Measurements from ENCODE around the gene TMEM175.

TMEM175 gene

DNA sequence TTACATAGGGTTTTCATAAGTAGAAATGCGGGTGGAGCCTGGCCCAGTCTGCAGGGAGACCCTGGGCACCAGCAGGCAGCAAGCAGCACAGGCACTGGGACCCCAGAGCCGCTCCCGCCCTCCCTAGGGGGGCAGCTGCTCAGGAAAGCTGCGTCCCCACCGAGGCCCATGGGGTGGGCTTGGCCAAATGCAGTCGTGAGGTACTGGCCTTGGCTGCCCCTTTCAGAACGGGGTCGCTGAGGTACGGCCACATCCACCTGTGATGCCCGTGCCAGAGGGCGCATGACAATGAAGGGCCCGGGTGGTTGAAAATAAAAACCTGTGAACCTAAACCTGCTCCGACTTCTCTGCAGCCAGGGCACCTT, 16.7 kb downstream of the TMEM175 start:
- H4K20me1 ChIP-seq (ENCODE audit: control insufficient read depth, insufficient read depth, low read depth, low read length), result 0 out of 2 replicates have a peak, but pooled peaks cover 8% of the 10 kb centered on the region

GRCh38 chr4:949656-950055, 17.4 kb downstream of the TMEM175 start:
- no peaks in the 10 kb centered on the region for H3K79me2 ChIP-seq (ENCODE audit: control insufficient read depth, low read length)
- H3K4me1 ChIP-seq (ENCODE audit: control insufficient read depth, low read length), result no peaks in the 10 kb centered on the region
- H3K4me3 ChIP-seq (ENCODE audit: low read length), result no peak overlapping the region
- TF ChIP-seq CTCF (IDR thresholded peaks at IDR 0.05; ENCODE audit: low read depth, low read length, poor library complexity, severe bottlenecking) (no peak), EZH2phosphoT487 (IDR thresholded peaks at IDR 0.05; ENCODE audit: borderline replicate concordance, low read length) (no peak)
- no peaks in the 10 kb centered on the region for H3K9me3 ChIP-seq (ENCODE audit: control insufficient read depth, insufficient read depth, low read length)
- no peaks in the 10 kb centered on the region for H3K36me3 ChIP-seq (ENCODE audit: control insufficient read depth, low read length)
- H3K27me3 ChIP-seq (ENCODE audit: control insufficient read depth, low read length), result no peaks in the 10 kb centered on the region
- H4K20me1 ChIP-seq (ENCODE audit: control insufficient read depth, insufficient read depth, low read depth, low read length), result 0 out of 2 replicates have a peak, but pooled peaks cover 8% of the 10 kb centered on the region
- no peak overlapping the region for H3K27ac ChIP-seq (ENCODE audit: low read depth, low read length)
- H3F3A ChIP-seq (ENCODE audit: control insufficient read depth, insufficient read depth), result no peaks in the 10 kb centered on the region
- no peaks in the 10 kb centered on the region for H3K9me2 ChIP-seq (replicated peaks; ENCODE audit: control insufficient read depth, low read length)
- no peak overlapping the region for H3K4me2 ChIP-seq (ENCODE audit: low read length)

More for the DNA sequence above, 16.7 kb downstream of the TMEM175 start:
- Histone ChIP-seq H3K27me3 (ENCODE audit: control insufficient read depth, low read length) (no peaks in the 10 kb centered on the region), H3K36me3 (ENCODE audit: control insufficient read depth, low read length) (no peaks in the 10 kb centered on the region), H3K9me2 (replicated peaks; ENCODE audit: control insufficient read depth, low read length) (no peaks in the 10 kb centered on the region), H3K4me2 (ENCODE audit: low read length) (no peak overlapping the region), H3F3A (ENCODE audit: control insufficient read depth, insufficient read depth) (no peaks in the 10 kb centered on the region), H3K27ac (ENCODE audit: low read depth, low read length) (no peak overlapping the region), H3K79me2 (ENCODE audit: control insufficient read depth, low read length) (no peaks in the 10 kb centered on the region), H3K9me3 (ENCODE audit: control insufficient read depth, insufficient read depth, low read length) (no peaks in the 10 kb centered on the region), H3K4me3 (ENCODE audit: low read length) (no peak overlapping the region), H3K4me1 (ENCODE audit: control insufficient read depth, low read length) (no peaks in the 10 kb centered on the region)
- no peak for TF ChIP-seq CTCF (IDR thresholded peaks at IDR 0.05; ENCODE audit: low read depth, low read length, poor library complexity, severe bottlenecking)
- TF ChIP-seq EZH2phosphoT487 (IDR thresholded peaks at IDR 0.05; ENCODE audit: borderline replicate concordance, low read length), result no peak

GRCh38 chr4:950136-951020, 18.1 kb downstream of the TMEM175 start:
- H3K9me2 ChIP-seq (replicated peaks; ENCODE audit: control insufficient read depth, low read length), result no peaks in the 10 kb centered on the region
- H3K4me3 ChIP-seq (ENCODE audit: low read length), result no peak overlapping the region
- no peak overlapping the region for H3K27ac ChIP-seq (ENCODE audit: low read depth, low read length)
- no peaks in the 10 kb centered on the region for H3K27me3 ChIP-seq (ENCODE audit: control insufficient read depth, low read length)
- TF ChIP-seq EZH2phosphoT487 (IDR thresholded peaks at IDR 0.05; ENCODE audit: borderline replicate concordance, low read length) (no peak), CTCF (IDR thresholded peaks at IDR 0.05; ENCODE audit: low read depth, low read length, poor library complexity, severe bottlenecking) (no peak)
- no peaks in the 10 kb centered on the region for H3F3A ChIP-seq (ENCODE audit: control insufficient read depth, insufficient read depth)
- H3K9me3 ChIP-seq (ENCODE audit: control insufficient read depth, insufficient read depth, low read length), result no peaks in the 10 kb centered on the region
- H4K20me1 ChIP-seq (ENCODE audit: control insufficient read depth, insufficient read depth, low read depth, low read length), result 0 out of 2 replicates have a peak, but pooled peaks cover 8% of the 10 kb centered on the region
- no peaks in the 10 kb centered on the region for H3K79me2 ChIP-seq (ENCODE audit: control insufficient read depth, low read length)
- no peaks in the 10 kb centered on the region for H3K4me1 ChIP-seq (ENCODE audit: control insufficient read depth, low read length)
- no peaks in the 10 kb centered on the region for H3K36me3 ChIP-seq (ENCODE audit: control insufficient read depth, low read length)
- no peak overlapping the region for H3K4me2 ChIP-seq (ENCODE audit: low read length)
